GM21423 (cell line): Measurements from ENCODE around the gene VEZT.

Experiments
- ATAC-seq: cut with Tn5 transposase; IDR thresholded peaks from one replicate; pipeline ENCODE4 v1.9.1; 2021; ENCODE audit warnings: mild to moderate bottlenecking, moderate library complexity; ENCODE audit not compliant: unreplicated experiment

VEZT gene

GRCh38 chr12:95248604-95249360 lies 31.2 kb downstream of the VEZT start:
- ATAC-seq = no peak

GRCh38 chr12:95253386-95253785 lies 35.8 kb downstream of the VEZT start:
- no peak for ATAC-seq

- ATAC-seq = no peak
These were observed 39.9 kb downstream of the VEZT start for GRCh38 chr12:95257541-95257940.

- no peak for ATAC-seq
These were observed 40.5 kb downstream of the VEZT start for GRCh38 chr12:95258151-95258550.

GRCh38 chr12:95258803-95259202 lies 41.2 kb downstream of the VEZT start:
- no peak for ATAC-seq

GRCh38 chr12:95259368-95259767 lies 41.8 kb downstream of the VEZT start:
- no peak for ATAC-seq

GRCh38 chr12:95261109-95261508 lies 43.5 kb downstream of the VEZT start:
- no peak for ATAC-seq

- ATAC-seq = no peak
These were observed 45.2 kb downstream of the VEZT start for GRCh38 chr12:95262808-95263207.

- ATAC-seq = no peak
These were observed 48.2 kb downstream of the VEZT start for GRCh38 chr12:95265765-95266164.

GRCh38 chr12:95266254-95266653 lies 48.6 kb downstream of the VEZT start:
- ATAC-seq = no peak

GRCh38 chr12:95269892-95270291 lies 52.3 kb downstream of the VEZT start:
- ATAC-seq = no peak

GRCh38 chr12:95271465-95271864 lies 53.9 kb downstream of the VEZT start:
- ATAC-seq = no peak

- no peak for ATAC-seq
These were observed 59.5 kb downstream of the VEZT start for GRCh38 chr12:95277139-95277538.

GRCh38 chr12:95279856-95280255 lies 62.2 kb downstream of the VEZT start:
- ATAC-seq = no peak

GRCh38 chr12:95282266-95282665 lies 64.7 kb downstream of the VEZT start:
- no peak for ATAC-seq

GRCh38 chr12:95283371-95283770 lies 65.8 kb downstream of the VEZT start:
- no peak for ATAC-seq

- ATAC-seq = no peak
These were observed 69.1 kb downstream of the VEZT start for GRCh38 chr12:95286713-95287112.

GRCh38 chr12:95291501-95291900 lies 73.9 kb downstream of the VEZT start:
- ATAC-seq = no peak

- ATAC-seq = no peak
These were observed 81.3 kb downstream of the VEZT start for GRCh38 chr12:95298916-95299315.

GRCh38 chr12:95300286-95300685 lies 82.7 kb downstream of the VEZT start:
- ATAC-seq = no peak

- no peak for ATAC-seq
These were observed 85.9 kb downstream of the VEZT start for GRCh38 chr12:95303476-95303875.

GRCh38 chr12:95304673-95305198 lies 87.1 kb downstream of the VEZT start:
- no peak for ATAC-seq

GRCh38 chr12:95312656-95313055 lies 95.0 kb downstream of the VEZT start:
- no peak for ATAC-seq
